ENCODE data around the gene CEBPA. TPM values are rescaled to one million over a fixed set of nuclear protein-coding genes. Genes with fewer than 3 reads are reported as not detected.

CEBPA gene
- total RNA-seq, 3 donors from 2014 or later (not counting 1 experiment from before 2014, with no cell fraction given): 7.6 to 19.5 (median 8.2) TPM

GRCh38 chr19:33289261-33289660 is 13.1 kb downstream of the CEBPA start:
- no peak for ATAC-seq
- H3K9me3 ChIP-seq (ENCODE audit: control insufficient read depth, insufficient read depth, low read length): no peaks in the 10 kb centered on the region
- peaks cover 27% of the 10 kb centered on the region for H3K4me1 ChIP-seq (ENCODE audit: control insufficient read depth, insufficient read depth, low read length)
- Mint-ChIP-seq H3K27ac (no peak overlapping the region), H3K9me3 (peaks cover 4 to 7% of the 10 kb centered on the region in 2 donors), H3K27me3 (ENCODE audit: low read depth in 2 of 2) (peaks cover 0 to 4% of the 10 kb centered on the region in 2 donors), H3K4me3 (no peak overlapping the region), H3K36me3 (peaks cover 16% of the 10 kb centered on the region), H3K4me1 (peaks cover 23 to 28% of the 10 kb centered on the region in 2 donors)
- H3K4me3 ChIP-seq (ENCODE audit: low read length): no peak overlapping the region
- H3K36me3 ChIP-seq (ENCODE audit: control insufficient read depth, insufficient read depth, low read length): no peaks in the 10 kb centered on the region
- no peaks in the 10 kb centered on the region for H3K27me3 ChIP-seq (ENCODE audit: control insufficient read depth, insufficient read depth, low read length)
- no peak overlapping the region for H3K27ac ChIP-seq (ENCODE audit: low read length)
- DNase-seq: no peak
- TF ChIP-seq CTCF (IDR thresholded peaks at IDR 0.05): no peak
- intact Hi-C loops (cut with micrococcal nuclease): no loop called here

- Histone ChIP-seq H3K27me3 (ENCODE audit: control insufficient read depth, insufficient read depth, low read length) (no peaks in the 10 kb centered on the region), H3K4me3 (ENCODE audit: low read length) (no peak overlapping the region), H3K36me3 (ENCODE audit: control insufficient read depth, insufficient read depth, low read length) (no peaks in the 10 kb centered on the region), H3K27ac (ENCODE audit: low read length) (no peak overlapping the region), H3K9me3 (ENCODE audit: control insufficient read depth, insufficient read depth, low read length) (no peaks in the 10 kb centered on the region), H3K4me1 (ENCODE audit: control insufficient read depth, insufficient read depth, low read length) (peaks cover 27% of the 10 kb centered on the region)
- Mint-ChIP-seq H3K36me3 (peaks cover 16% of the 10 kb centered on the region), H3K9me3 (peaks cover 4 to 7% of the 10 kb centered on the region in 2 donors), H3K4me3 (no peak overlapping the region), H3K27me3 (ENCODE audit: low read depth in 2 of 2) (peaks cover 0 to 3% of the 10 kb centered on the region in 2 donors), H3K4me1 (peaks cover 23 to 28% of the 10 kb centered on the region in 2 donors), H3K27ac (no peak overlapping the region)
- no peak for TF ChIP-seq CTCF (IDR thresholded peaks at IDR 0.05)
- ATAC-seq (no peak), DNase-seq (no peak)
- no CpG with 5 or more reads among the region's 1 CpG for WGBS (ENCODE audit: insufficient coverage)
- intact Hi-C loops (cut with micrococcal nuclease): no loop called here
Measured at GRCh38 chr19:33288666-33289065, 13.7 kb downstream of the CEBPA start.

GRCh38 chr19:33287927-33288326 is 14.4 kb downstream of the CEBPA start:
- TF ChIP-seq CTCF (IDR thresholded peaks at IDR 0.05): no peak
- DNase-seq: no peak
- Mint-ChIP-seq H3K4me3 (peak overlapping the region; percentile 66), H3K36me3 (peaks cover 16% of the 10 kb centered on the region), H3K27ac (peak overlapping the region; percentile 65 to 75), H3K27me3 (ENCODE audit: low read depth in 2 of 2) (no peaks in the 10 kb centered on the region), H3K9me3 (peaks cover 4 to 7% of the 10 kb centered on the region in 2 donors), H3K4me1 (peaks cover 23 to 28% of the 10 kb centered on the region in 2 donors)
- Histone ChIP-seq H3K4me1 (ENCODE audit: control insufficient read depth, insufficient read depth, low read length) (peaks cover 27% of the 10 kb centered on the region), H3K9me3 (ENCODE audit: control insufficient read depth, insufficient read depth, low read length) (no peaks in the 10 kb centered on the region), H3K27me3 (ENCODE audit: control insufficient read depth, insufficient read depth, low read length) (no peaks in the 10 kb centered on the region), H3K27ac (ENCODE audit: low read length) (no peak overlapping the region), H3K4me3 (ENCODE audit: low read length) (no peak overlapping the region), H3K36me3 (ENCODE audit: control insufficient read depth, insufficient read depth, low read length) (no peaks in the 10 kb centered on the region)
- intact Hi-C loops (cut with micrococcal nuclease): no loop called here
- ATAC-seq: no peak

- no peaks in the 10 kb centered on the region for H3K9me3 ChIP-seq (ENCODE audit: control insufficient read depth, insufficient read depth, low read length)
- WGBS (ENCODE audit: insufficient coverage): 94% methylated on average over 4 of the region's 4 CpGs
- Mint-ChIP-seq H3K27me3 (ENCODE audit: low read depth in 2 of 2) (no peaks in the 10 kb centered on the region), H3K9me3 (peaks cover 4 to 7% of the 10 kb centered on the region in 2 donors), H3K36me3 (peaks cover 16% of the 10 kb centered on the region), H3K4me1 (peaks cover 23 to 28% of the 10 kb centered on the region in 2 donors), H3K4me3 (no peak overlapping the region), H3K27ac (peak overlapping the region; percentile 65 to 75)
- H3K4me1 ChIP-seq (ENCODE audit: control insufficient read depth, insufficient read depth, low read length): peaks cover 27% of the 10 kb centered on the region
- no peaks in the 10 kb centered on the region for H3K27me3 ChIP-seq (ENCODE audit: control insufficient read depth, insufficient read depth, low read length)
- peak overlapping the region; percentile 50 for H3K27ac ChIP-seq (ENCODE audit: low read length)
- DNase-seq: no peak
- no peak overlapping the region for H3K4me3 ChIP-seq (ENCODE audit: low read length)
- TF ChIP-seq CTCF (IDR thresholded peaks at IDR 0.05): no peak
- no peaks in the 10 kb centered on the region for H3K36me3 ChIP-seq (ENCODE audit: control insufficient read depth, insufficient read depth, low read length)
- ATAC-seq: no peak
- intact Hi-C loops (cut with micrococcal nuclease): no loop called here
Measured at GRCh38 chr19:33287438-33287837, 14.9 kb downstream of the CEBPA start.

Measured in natural killer cell (primary cell).